ACC112 (cell line): ENCODE data around the gene RETREG3.

Experiments used
- H2AFZ ChIP-seq: fragments of 200-600 bp; sonication (generic); one replicate; pipeline ENCODE4 v1.6.0; 2017; ENCODE audit warnings: antibody characterized with exemption, low read length; ENCODE audit not compliant: unreplicated experiment
- H3K27ac ChIP-seq: fragments of 200-600 bp; sonication (generic); 2 replicates; pipeline ENCODE4 v1.5.1; 2014; ENCODE audit warnings: low read depth, mild to moderate bottlenecking, antibody characterized with exemption, low read length, moderate library complexity
- H3K27me3 ChIP-seq: fragments of 200-600 bp; sonication (generic); 2 replicates; pipeline ENCODE4 v1.6.1; 2014; ENCODE audit warnings: mild to moderate bottlenecking, antibody characterized with exemption, low read length, moderate library complexity, mixed read lengths; ENCODE audit not compliant: insufficient read depth
- H3K36me3 ChIP-seq: fragments of 200-600 bp; sonication (generic); 2 replicates; pipeline ENCODE4 v1.6.1; 2016; ENCODE audit warnings: mild to moderate bottlenecking, antibody characterized with exemption, low read length, moderate library complexity, mixed read lengths; ENCODE audit not compliant: insufficient read depth
- H3K4me1 ChIP-seq: fragments of 200-600 bp; sonication (generic); one replicate; pipeline ENCODE4 v1.6.1; 2016; ENCODE audit warnings: low read length, mixed read lengths; ENCODE audit not compliant: insufficient read depth, unreplicated experiment, control insufficient read depth
- H3K4me3 ChIP-seq: fragments of 200-600 bp; sonication (generic); 2 replicates; pipeline ENCODE4 v1.5.1; 2014; ENCODE audit warnings: mild to moderate bottlenecking, low read depth, low read length
- H3K79me2 ChIP-seq: fragments of 200-600 bp; sonication (generic); one replicate; pipeline ENCODE4 v1.6.0; 2016; ENCODE audit warnings: low read length; ENCODE audit not compliant: control insufficient read depth, unreplicated experiment, insufficient read depth

Gene RETREG3

GRCh38 chr17:42584880-42585279 lies 24.3 kb downstream of the RETREG3 start:
- Histone ChIP-seq H3K79me2 (no peaks in the 10 kb centered on the region), H3K4me3 (no peak overlapping the region), H3K36me3 (0 out of 2 replicates have a peak, but pooled peaks cover 6% of the 10 kb centered on the region), H3K27me3 (no peaks in the 10 kb centered on the region), H3K4me1 (no peaks in the 10 kb centered on the region), H3K27ac (no peak overlapping the region), H2AFZ (no peak overlapping the region)

GRCh38 chr17:42581744-42582270 lies 27.4 kb downstream of the RETREG3 start:
- Histone ChIP-seq H3K27ac (no peak overlapping the region), H3K79me2 (peaks cover 5% of the 10 kb centered on the region), H3K4me3 (no peak overlapping the region), H3K27me3 (no peaks in the 10 kb centered on the region), H2AFZ (no peak overlapping the region), H3K4me1 (peaks cover 3% of the 10 kb centered on the region), H3K36me3 (0 out of 2 replicates have a peak, but pooled peaks cover 4% of the 10 kb centered on the region)

- Histone ChIP-seq H3K27ac (no peak overlapping the region), H3K4me3 (no peak overlapping the region), H3K79me2 (peaks cover 20% of the 10 kb centered on the region), H2AFZ (no peak overlapping the region), H3K36me3 (peaks cover 9% of the 10 kb centered on the region; the same call in 1 of the 2 replicates), H3K4me1 (peaks cover 14% of the 10 kb centered on the region), H3K27me3 (no peaks in the 10 kb centered on the region)
Observed at GRCh38 chr17:42579794-42580551, 29.2 kb downstream of the RETREG3 start.

GRCh38 chr17:42578282-42578869 lies 30.8 kb downstream of the RETREG3 start:
- no peaks in the 10 kb centered on the region for H3K27me3 ChIP-seq
- peaks cover 14% of the 10 kb centered on the region for H3K4me1 ChIP-seq
- peak overlapping the region; percentile 94 for H3K4me3 ChIP-seq
- peaks cover 18% of the 10 kb centered on the region for H3K36me3 ChIP-seq
- peak overlapping the region; percentile 74 for H3K27ac ChIP-seq
- H3K79me2 ChIP-seq = peaks cover 33% of the 10 kb centered on the region
- no peak overlapping the region for H2AFZ ChIP-seq

GRCh38 chr17:42577532-42578281 lies 31.5 kb downstream of the RETREG3 start, which contains the start of gene PSMC3IP:
Gene PSMC3IP (minus strand): TSS chr17:42577729. CDS start chr17:42577686, 43 bp downstream.
- peak within 1 kb of the TSS; percentile 94 for H3K4me3 ChIP-seq
- H3K36me3 ChIP-seq = peaks cover 22% of the 10 kb centered on the region
- H2AFZ ChIP-seq = no peak within 1 kb of the TSS
- peaks cover 18% of the 10 kb centered on the region for H3K4me1 ChIP-seq
- no peaks in the 10 kb centered on the region for H3K27me3 ChIP-seq
- peaks cover 39% of the 10 kb centered on the region for H3K79me2 ChIP-seq
- H3K27ac ChIP-seq = peak within 1 kb of the TSS; percentile 74

GRCh38 chr17:42577140-42577531 lies 32.0 kb downstream of the RETREG3 start:
- Histone ChIP-seq H3K4me1 (peaks cover 18% of the 10 kb centered on the region), H3K36me3 (peaks cover 25% of the 10 kb centered on the region)

GRCh38 chr17:42574463-42574862 lies 34.7 kb downstream of the RETREG3 start:
- Histone ChIP-seq H3K4me1 (peaks cover 24% of the 10 kb centered on the region), H3K79me2 (peaks cover 47% of the 10 kb centered on the region)

More at GRCh38 chr17:42577140-42577531, 32.0 kb downstream of the RETREG3 start:
- Histone ChIP-seq H2AFZ (no peak overlapping the region), H3K27ac (peak overlapping the region; percentile 74), H3K4me3 (peak overlapping the region; percentile 94), H3K27me3 (no peaks in the 10 kb centered on the region), H3K79me2 (peaks cover 42% of the 10 kb centered on the region)

GRCh38 chr17:42573095-42573494 lies 36.1 kb downstream of the RETREG3 start:
- Histone ChIP-seq H3K79me2 (peaks cover 60% of the 10 kb centered on the region), H3K4me3 (no peak overlapping the region), H3K4me1 (peaks cover 21% of the 10 kb centered on the region), H3K27ac (peak overlapping the region; percentile 37; the same call in 1 of the 2 replicates), H3K36me3 (peaks cover 48% of the 10 kb centered on the region), H2AFZ (no peak overlapping the region), H3K27me3 (no peaks in the 10 kb centered on the region)

More at GRCh38 chr17:42574463-42574862, 34.7 kb downstream of the RETREG3 start:
- no peak overlapping the region for H2AFZ ChIP-seq
- no peaks in the 10 kb centered on the region for H3K27me3 ChIP-seq
- H3K36me3 ChIP-seq = peaks cover 41% of the 10 kb centered on the region
- H3K4me3 ChIP-seq = no peak overlapping the region
- no peak overlapping the region for H3K27ac ChIP-seq

GRCh38 chr17:42571435-42572225 lies 37.5 kb downstream of the RETREG3 start:
- H2AFZ ChIP-seq = no peak overlapping the region
- H3K4me1 ChIP-seq = peaks cover 22% of the 10 kb centered on the region
- H3K79me2 ChIP-seq = peaks cover 62% of the 10 kb centered on the region
- H3K4me3 ChIP-seq = no peak overlapping the region
- peaks cover 48% of the 10 kb centered on the region for H3K36me3 ChIP-seq
- no peaks in the 10 kb centered on the region for H3K27me3 ChIP-seq
- H3K27ac ChIP-seq = peak overlapping the region; percentile 12; the same call in 1 of the 2 replicates
